T-helper 9 cell (primary cell): ENCODE measurements around the gene SLC12A2.
A peak's percentile ranks its signal among the peaks of the same experiment; 100 is the strongest.

Source experiments
- DNase-seq: peaks from one replicate; pipeline ENCODE4 v3.0.0-alpha.2; 2020

Gene SLC12A2

GRCh38 chr5:128174951-128175350 is 91.4 kb downstream of the SLC12A2 start:
- DNase-seq, result no peak

GRCh38 chr5:128192368-128192767 is 108.8 kb downstream of the SLC12A2 start:
- no peak for DNase-seq

- no peak for DNase-seq
Measured at GRCh38 chr5:128193665-128194390, 110.3 kb downstream of the SLC12A2 start.

- no peak for DNase-seq
Measured at GRCh38 chr5:128195316-128195715, 111.8 kb downstream of the SLC12A2 start.

GRCh38 chr5:128196080-128196479 is 112.5 kb downstream of the SLC12A2 start:
- DNase-seq, result no peak

GRCh38 chr5:128196791-128197190 is 113.2 kb downstream of the SLC12A2 start:
- DNase-seq, result no peak

- no peak for DNase-seq
Measured at GRCh38 chr5:128197896-128198522, 114.4 kb downstream of the SLC12A2 start.

GRCh38 chr5:128199104-128199503 is 115.5 kb downstream of the SLC12A2 start:
- no peak for DNase-seq

- no peak for DNase-seq
Measured at GRCh38 chr5:128199611-128200010, 116.0 kb downstream of the SLC12A2 start.

- peak; percentile 75 for DNase-seq
Measured at GRCh38 chr5:128201065-128201926, 117.7 kb downstream of the SLC12A2 start.

GRCh38 chr5:128202320-128202719 is 118.8 kb downstream of the SLC12A2 start:
- no peak for DNase-seq

- DNase-seq, result no peak
Measured at GRCh38 chr5:128208436-128208835, 124.9 kb downstream of the SLC12A2 start.

GRCh38 chr5:128212191-128212806 is 128.7 kb downstream of the SLC12A2 start:
- no peak for DNase-seq

- DNase-seq, result peak; percentile 20
Measured at GRCh38 chr5:128213340-128213739, 129.8 kb downstream of the SLC12A2 start.

- no peak for DNase-seq
Measured at GRCh38 chr5:128213833-128214232, 130.3 kb downstream of the SLC12A2 start.

GRCh38 chr5:128216285-128216684 is 132.7 kb downstream of the SLC12A2 start:
- DNase-seq, result no peak

- DNase-seq, result no peak
Measured at GRCh38 chr5:128216860-128217531, 133.4 kb downstream of the SLC12A2 start.

- DNase-seq, result no peak
Measured at GRCh38 chr5:128220841-128221240, 137.3 kb downstream of the SLC12A2 start.

- DNase-seq, result no peak
Measured at GRCh38 chr5:128224336-128224735, 140.8 kb downstream of the SLC12A2 start.

- no peak for DNase-seq
Measured at GRCh38 chr5:128225245-128226030, 141.9 kb downstream of the SLC12A2 start.

- no peak for DNase-seq
Measured at GRCh38 chr5:128228008-128228407, 144.4 kb downstream of the SLC12A2 start.

- no peak for DNase-seq
Measured at GRCh38 chr5:128228521-128228920, 145.0 kb downstream of the SLC12A2 start.
